ENCODE results near the gene ABCA13.

DNA sequence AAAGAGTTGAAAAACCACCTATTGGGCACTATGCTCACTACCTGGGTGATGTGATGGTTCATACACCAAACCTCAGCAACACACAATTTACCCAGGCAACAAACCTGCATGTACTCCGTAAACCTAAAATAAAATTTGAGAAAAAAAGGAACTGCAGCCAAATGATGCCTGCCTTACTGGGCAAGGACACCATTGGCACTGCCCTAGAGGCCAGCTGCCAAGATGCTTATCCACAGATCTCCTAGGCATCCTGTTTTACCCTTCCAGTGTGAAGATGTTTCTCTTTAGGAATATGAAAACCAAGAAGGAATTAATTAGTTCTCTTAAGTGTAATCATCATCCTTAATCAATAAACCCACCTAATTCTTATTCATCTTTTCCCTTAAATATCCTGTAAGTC lies 133.4 kb downstream of the ABCA13 start:
- TF ChIP-seq EZH2 (IDR thresholded peaks at IDR 0.05) = no peak
- TF ChIP-seq, protein P1, sequence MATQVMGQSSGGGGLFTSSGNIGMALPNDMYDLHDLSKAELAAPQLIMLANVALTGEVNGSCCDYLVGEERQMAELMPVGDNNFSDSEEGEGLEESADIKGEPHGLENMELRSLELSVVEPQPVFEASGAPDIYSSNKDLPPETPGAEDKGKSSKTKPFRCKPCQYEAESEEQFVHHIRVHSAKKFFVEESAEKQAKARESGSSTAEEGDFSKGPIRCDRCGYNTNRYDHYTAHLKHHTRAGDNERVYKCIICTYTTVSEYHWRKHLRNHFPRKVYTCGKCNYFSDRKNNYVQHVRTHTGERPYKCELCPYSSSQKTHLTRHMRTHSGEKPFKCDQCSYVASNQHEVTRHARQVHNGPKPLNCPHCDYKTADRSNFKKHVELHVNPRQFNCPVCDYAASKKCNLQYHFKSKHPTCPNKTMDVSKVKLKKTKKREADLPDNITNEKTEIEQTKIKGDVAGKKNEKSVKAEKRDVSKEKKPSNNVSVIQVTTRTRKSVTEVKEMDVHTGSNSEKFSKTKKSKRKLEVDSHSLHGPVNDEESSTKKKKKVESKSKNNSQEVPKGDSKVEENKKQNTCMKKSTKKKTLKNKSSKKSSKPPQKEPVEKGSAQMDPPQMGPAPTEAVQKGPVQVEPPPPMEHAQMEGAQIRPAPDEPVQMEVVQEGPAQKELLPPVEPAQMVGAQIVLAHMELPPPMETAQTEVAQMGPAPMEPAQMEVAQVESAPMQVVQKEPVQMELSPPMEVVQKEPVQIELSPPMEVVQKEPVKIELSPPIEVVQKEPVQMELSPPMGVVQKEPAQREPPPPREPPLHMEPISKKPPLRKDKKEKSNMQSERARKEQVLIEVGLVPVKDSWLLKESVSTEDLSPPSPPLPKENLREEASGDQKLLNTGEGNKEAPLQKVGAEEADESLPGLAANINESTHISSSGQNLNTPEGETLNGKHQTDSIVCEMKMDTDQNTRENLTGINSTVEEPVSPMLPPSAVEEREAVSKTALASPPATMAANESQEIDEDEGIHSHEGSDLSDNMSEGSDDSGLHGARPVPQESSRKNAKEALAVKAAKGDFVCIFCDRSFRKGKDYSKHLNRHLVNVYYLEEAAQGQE (IDR thresholded peaks at IDR 0.05; ENCODE audit: low read depth) = no peak
- TF ChIP-seq SIN3A (IDR thresholded peaks at IDR 0.05; ENCODE audit: low read depth) = no peak
- TF ChIP-seq, protein P2, sequence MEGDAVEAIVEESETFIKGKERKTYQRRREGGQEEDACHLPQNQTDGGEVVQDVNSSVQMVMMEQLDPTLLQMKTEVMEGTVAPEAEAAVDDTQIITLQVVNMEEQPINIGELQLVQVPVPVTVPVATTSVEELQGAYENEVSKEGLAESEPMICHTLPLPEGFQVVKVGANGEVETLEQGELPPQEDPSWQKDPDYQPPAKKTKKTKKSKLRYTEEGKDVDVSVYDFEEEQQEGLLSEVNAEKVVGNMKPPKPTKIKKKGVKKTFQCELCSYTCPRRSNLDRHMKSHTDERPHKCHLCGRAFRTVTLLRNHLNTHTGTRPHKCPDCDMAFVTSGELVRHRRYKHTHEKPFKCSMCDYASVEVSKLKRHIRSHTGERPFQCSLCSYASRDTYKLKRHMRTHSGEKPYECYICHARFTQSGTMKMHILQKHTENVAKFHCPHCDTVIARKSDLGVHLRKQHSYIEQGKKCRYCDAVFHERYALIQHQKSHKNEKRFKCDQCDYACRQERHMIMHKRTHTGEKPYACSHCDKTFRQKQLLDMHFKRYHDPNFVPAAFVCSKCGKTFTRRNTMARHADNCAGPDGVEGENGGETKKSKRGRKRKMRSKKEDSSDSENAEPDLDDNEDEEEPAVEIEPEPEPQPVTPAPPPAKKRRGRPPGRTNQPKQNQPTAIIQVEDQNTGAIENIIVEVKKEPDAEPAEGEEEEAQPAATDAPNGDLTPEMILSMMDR (IDR thresholded peaks at IDR 0.05 in 2 of 3, conservative IDR thresholded peaks at IDR 0.05 in 1 of 3; ENCODE audit: borderline replicate concordance in 1 of 3, insufficient read depth in 1 of 3, low read depth in 2 of 3, low read length in 2 of 3) = no peak
- TF ChIP-seq, protein P3, sequence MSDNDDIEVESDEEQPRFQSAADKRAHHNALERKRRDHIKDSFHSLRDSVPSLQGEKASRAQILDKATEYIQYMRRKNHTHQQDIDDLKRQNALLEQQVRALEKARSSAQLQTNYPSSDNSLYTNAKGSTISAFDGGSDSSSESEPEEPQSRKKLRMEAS (IDR thresholded peaks at IDR 0.05) = no peak
- TF ChIP-seq CBX3 (IDR thresholded peaks at IDR 0.05; ENCODE audit: low read depth) = no peak
- TF ChIP-seq FOSL1 (IDR thresholded peaks at IDR 0.05; ENCODE audit: low read depth) = no peak
- TF ChIP-seq ZNF274 (IDR thresholded peaks at IDR 0.05; ENCODE audit: low read depth, low read length) = no peak
- TF ChIP-seq ZFX (IDR thresholded peaks at IDR 0.05) = no peak
- no peak for TF ChIP-seq RAD21 (IDR thresholded peaks at IDR 0.05; ENCODE audit: low read depth)
- no peak for TF ChIP-seq POLR2A (IDR thresholded peaks at IDR 0.05; ENCODE audit: borderline replicate concordance, extremely low read depth, insufficient read depth, insufficient read length)
- no peak for TF ChIP-seq YY1 (IDR thresholded peaks at IDR 0.05; ENCODE audit: extremely low read depth, insufficient replicate concordance, low read depth, low read length)
- no peak for TF ChIP-seq EZH2phosphoT487 (IDR thresholded peaks at IDR 0.05; ENCODE audit: borderline replicate concordance)
